Astrocyte (in vitro differentiated cells and primary cell): ENCODE results near the gene AATK. TPM values are rescaled to one million over a fixed set of nuclear protein-coding genes. Genes with fewer than 3 reads are reported as not detected.

Source experiments
- DNase-seq: peaks from one replicate; pipeline ENCODE4 v3.0.0-alpha.2; 2010; ENCODE audit warnings: low read depth
- FAIRE-seq: peaks from 2 replicates; lab custom pipeline; 2011; peaks lifted over from hg19 to GRCh38; lab: Jason Lieb, UNC
- H2AFZ ChIP-seq: 2 replicates; pipeline ENCODE4 v1.6.0; 2012; ENCODE audit warnings: low read depth, low read length, inconsistent platforms
- H3K27ac ChIP-seq: 2 replicates; pipeline ENCODE4 v1.5.1; 2011; ENCODE audit warnings: low read depth, low read length, inconsistent platforms
- H3K27me3 ChIP-seq: 2 replicates; pipeline ENCODE4 v1.6.0; 2011; ENCODE audit warnings: low read length, inconsistent platforms; ENCODE audit not compliant: insufficient read depth
- H3K36me3 ChIP-seq: 2 replicates; pipeline ENCODE4 v1.5.1; 2011; ENCODE audit warnings: low read length, inconsistent platforms; ENCODE audit not compliant: insufficient read depth
- H3K4me1 ChIP-seq: 2 replicates; pipeline ENCODE4 v1.5.1; 2011; ENCODE audit warnings: low read length, inconsistent platforms; ENCODE audit not compliant: insufficient read depth
- H3K4me2 ChIP-seq: 2 replicates; pipeline ENCODE4 v1.6.0; 2012; ENCODE audit warnings: low read length, inconsistent platforms
- H3K4me3 ChIP-seq: 2 replicates; pipeline ENCODE4 v1.5.1; 2011; ENCODE audit warnings: low read depth, mild to moderate bottlenecking, low read length, inconsistent platforms; ENCODE audit not compliant: insufficient read depth
- H3K79me2 ChIP-seq: 2 replicates; pipeline ENCODE4 v1.6.0; 2012; ENCODE audit warnings: mild to moderate bottlenecking, low read length, inconsistent platforms; ENCODE audit not compliant: insufficient read depth
- H3K9ac ChIP-seq: 2 replicates; pipeline ENCODE4 v1.6.0; 2012; ENCODE audit warnings: mild to moderate bottlenecking, low read length, inconsistent platforms
- H3K9me3 ChIP-seq: 2 replicates; pipeline ENCODE4 v1.5.1; 2012; ENCODE audit warnings: low read depth, mild to moderate bottlenecking, low read length, inconsistent platforms; ENCODE audit not compliant: insufficient read depth
- H4K20me1 ChIP-seq: 2 replicates; pipeline ENCODE4 v1.6.0; 2012; ENCODE audit warnings: low read length, inconsistent platforms; ENCODE audit not compliant: insufficient read depth
- H3K27ac Mint-ChIP-seq: one replicate; pipeline ENCODE4 v1.8.0; 2021; ENCODE audit warnings: mild to moderate bottlenecking, mixed read lengths; ENCODE audit not compliant: unreplicated experiment
- H3K27me3 Mint-ChIP-seq: one replicate; pipeline ENCODE4 v1.8.0; 2021; ENCODE audit warnings: low read depth, mixed read lengths; ENCODE audit not compliant: unreplicated experiment
- H3K36me3 Mint-ChIP-seq: one replicate; pipeline ENCODE4 v1.8.0; 2021; ENCODE audit warnings: low read depth, mixed read lengths; ENCODE audit not compliant: unreplicated experiment
- H3K4me1 Mint-ChIP-seq: one replicate; pipeline ENCODE4 v1.8.0; 2021; ENCODE audit warnings: low read depth, mixed read lengths; ENCODE audit not compliant: unreplicated experiment
- H3K4me3 Mint-ChIP-seq: one replicate; pipeline ENCODE4 v1.8.0; 2021; ENCODE audit warnings: mild to moderate bottlenecking, moderate library complexity, mixed read lengths; ENCODE audit not compliant: unreplicated experiment
- H3K9me3 Mint-ChIP-seq: one replicate; pipeline ENCODE4 v1.8.0; 2021; ENCODE audit warnings: mild to moderate bottlenecking, mixed read lengths; ENCODE audit not compliant: unreplicated experiment
- CTCF ChIP-seq: IDR thresholded peaks from 2 replicates; pipeline ENCODE4 v1.5.1; 2011; ENCODE audit warnings: low read depth, mild to moderate bottlenecking, inconsistent platforms, low read length, moderate library complexity; ENCODE audit not compliant: insufficient read depth
- EZH2 ChIP-seq: IDR thresholded peaks from 2 replicates; pipeline ENCODE4 v1.6.1; 2012; ENCODE audit warnings: mild to moderate bottlenecking, low read length, inconsistent platforms; ENCODE audit not compliant: insufficient read depth
- total RNA-seq: library from RNA; stranded (reverse); gene quantifications from 2 replicates; pipeline ENCODE4 v1.2.1, GENCODE V29; 2021

The AATK gene
- total RNA-seq, 1 donor from 2014 or later: 0.54 TPM

GRCh38 chr17:81119223-81120148 is 46.5 kb downstream of the AATK start:
- no peak for FAIRE-seq
- Mint-ChIP-seq H3K27ac (peak overlapping the region; percentile 47), H3K4me3 (peak overlapping the region; percentile 52), H3K36me3 (no peaks in the 10 kb centered on the region), H3K4me1 (peaks cover 2% of the 10 kb centered on the region), H3K9me3 (no peaks in the 10 kb centered on the region), H3K27me3 (peaks cover 1% of the 10 kb centered on the region)
- H3K4me3 ChIP-seq: peak overlapping the region; percentile 55
- H3K4me2 ChIP-seq: peak overlapping the region; percentile 85
- H3K27me3 ChIP-seq: peaks cover 3% of the 10 kb centered on the region
- TF ChIP-seq EZH2 (no peak), CTCF (no peak)
- H3K9me3 ChIP-seq: no peaks in the 10 kb centered on the region
- peak; percentile 87 for DNase-seq
- H3K79me2 ChIP-seq: no peaks in the 10 kb centered on the region
- peak overlapping the region; percentile 60 for H3K9ac ChIP-seq
- no peak overlapping the region for H3K27ac ChIP-seq
- H4K20me1 ChIP-seq: no peaks in the 10 kb centered on the region
- no peaks in the 10 kb centered on the region for H3K36me3 ChIP-seq
- H2AFZ ChIP-seq: peak overlapping the region; percentile 77
- H3K4me1 ChIP-seq: peaks cover 8% of the 10 kb centered on the region

DNA sequence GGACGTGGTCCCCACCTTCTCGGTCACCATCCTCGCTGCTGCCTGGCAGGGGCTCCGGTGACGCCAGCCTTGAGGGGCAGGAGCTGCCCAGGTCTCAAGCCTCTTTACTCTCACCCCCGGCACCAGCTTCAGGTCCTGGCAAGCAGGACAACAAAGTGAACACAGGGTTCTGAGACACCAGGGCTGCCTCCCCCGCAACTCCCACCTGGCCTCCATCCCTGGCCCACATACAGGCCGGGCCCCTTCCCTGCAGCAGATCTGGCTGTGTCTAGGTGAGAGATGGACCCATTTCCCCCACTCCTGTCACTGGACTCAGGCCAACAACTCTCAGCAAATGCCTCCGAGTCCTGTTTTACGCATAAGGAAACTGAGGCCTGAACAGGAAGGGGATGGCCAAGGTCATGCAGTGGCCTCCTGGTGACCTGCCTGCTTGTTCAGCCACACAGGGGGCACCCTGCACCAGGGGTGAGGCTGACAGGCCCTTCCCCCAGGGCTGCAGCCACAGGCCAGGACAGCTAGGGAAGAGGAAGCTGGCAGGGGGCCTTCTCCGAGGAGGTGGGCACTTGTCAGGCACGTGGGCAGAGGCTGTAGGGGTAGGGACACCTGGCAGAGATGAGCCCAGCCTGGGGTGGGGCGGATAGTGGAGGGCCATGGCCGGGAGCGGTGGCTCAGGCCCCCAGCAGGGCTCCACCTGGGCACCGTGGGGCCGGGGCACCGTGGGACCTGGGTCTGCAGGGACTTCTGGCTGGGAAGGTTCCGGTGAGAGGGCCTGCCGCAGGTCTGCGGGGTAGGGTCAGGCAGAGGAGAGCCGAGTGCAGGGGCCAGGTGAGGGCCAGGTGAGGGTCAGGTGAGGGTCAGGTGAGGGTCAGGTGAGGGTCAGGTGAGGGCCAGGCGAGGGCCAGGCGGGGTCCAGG is 47.5 kb downstream of the AATK start:
- Histone ChIP-seq H3K27ac (no peak overlapping the region), H3K4me1 (peaks cover 8% of the 10 kb centered on the region), H3K9ac (peak overlapping the region; percentile 60), H3K79me2 (no peaks in the 10 kb centered on the region), H3K9me3 (no peaks in the 10 kb centered on the region), H3K4me2 (peak overlapping the region; percentile 85), H3K4me3 (peak overlapping the region; percentile 55), H2AFZ (no peak overlapping the region), H4K20me1 (no peaks in the 10 kb centered on the region), H3K36me3 (no peaks in the 10 kb centered on the region), H3K27me3 (peaks cover 3% of the 10 kb centered on the region)
- Mint-ChIP-seq H3K9me3 (no peaks in the 10 kb centered on the region), H3K4me3 (no peak overlapping the region), H3K27me3 (no peaks in the 10 kb centered on the region), H3K36me3 (no peaks in the 10 kb centered on the region), H3K27ac (peak overlapping the region; percentile 66), H3K4me1 (peaks cover 2% of the 10 kb centered on the region)
- no peak for TF ChIP-seq EZH2
- no peak for TF ChIP-seq CTCF
- FAIRE-seq: no peak
- no peak for DNase-seq
